Measurements from ENCODE around the gene CMC4. TPM values are rescaled to one million over a fixed set of nuclear protein-coding genes. Genes with fewer than 3 reads are reported as not detected.

CMC4 gene
- total RNA-seq, 1 experiment from 2014 or later, result 13.0 TPM

GRCh38 chrX:155065035-155065734 is 5.8 kb downstream of the CMC4 start:
- H3K36me3 ChIP-seq (ENCODE audit: control insufficient read depth, insufficient read depth, low read length), result peaks cover 11% of the 10 kb centered on the region
- TF ChIP-seq TCF7L2 (IDR thresholded peaks at IDR 0.05; ENCODE audit: low read depth, low read length), result no peak
- no peak for TF ChIP-seq REST (IDR thresholded peaks at IDR 0.05; ENCODE audit: insufficient read depth in 1 of 2, low read depth in 2 of 2, low read length in 1 of 2)
- no peak for TF ChIP-seq POLR2AphosphoS5 (IDR thresholded peaks at IDR 0.05; ENCODE audit: low read depth, low read length)
- TF ChIP-seq CTCF (IDR thresholded peaks at IDR 0.05), result no peak
- no peak for TF ChIP-seq SIN3A (IDR thresholded peaks at IDR 0.05; ENCODE audit: borderline replicate concordance, insufficient read depth, low read depth, low read length)
- intact Hi-C loops (cut with micrococcal nuclease; ENCODE audit: unreplicated experiment), result no loop called here
- H3K4me1 ChIP-seq (ENCODE audit: control insufficient read depth, insufficient read depth, low read length), result peaks cover 19% of the 10 kb centered on the region
- BruUV-seq (replicated peaks), result no TSS peak
- H3K27ac ChIP-seq (ENCODE audit: low read length), result no peak overlapping the region
- H3K27me3 ChIP-seq (ENCODE audit: control insufficient read depth, insufficient read depth, low read length), result no peaks in the 10 kb centered on the region
- ATAC-seq (no peak), DNase-seq (ENCODE audit: low read depth, low spot score) (no peak)
- H3K9me3 ChIP-seq (ENCODE audit: control insufficient read depth, insufficient read depth, low read depth, low read length), result no peaks in the 10 kb centered on the region
- H3K4me3 ChIP-seq (ENCODE audit: low read depth in 2 of 2, low read length in 2 of 2), result no peak overlapping the region
- ChIA-PET POLR2A (no interaction called here), CTCF (no interaction called here)
- in situ Hi-C loops (cut with HindIII; ENCODE audit: low pct_unique_long_range_greater_than_20kb, low sequenced_read_pairs), result no loop called here

GRCh38 chrX:155061760-155062159 is 9.2 kb downstream of the CMC4 start:
- Histone ChIP-seq H3K27me3 (ENCODE audit: control insufficient read depth, insufficient read depth, low read length) (no peaks in the 10 kb centered on the region), H3K9me3 (ENCODE audit: control insufficient read depth, insufficient read depth, low read depth, low read length) (no peaks in the 10 kb centered on the region), H3K4me1 (ENCODE audit: control insufficient read depth, insufficient read depth, low read length) (peaks cover 6% of the 10 kb centered on the region), H3K27ac (ENCODE audit: low read length) (no peak overlapping the region), H3K4me3 (ENCODE audit: low read depth in 2 of 2, low read length in 2 of 2) (no peak overlapping the region), H3K36me3 (ENCODE audit: control insufficient read depth, insufficient read depth, low read length) (peaks cover 11% of the 10 kb centered on the region)
- intact Hi-C loops (cut with micrococcal nuclease; ENCODE audit: unreplicated experiment) (no loop called here), in situ Hi-C loops (cut with HindIII; ENCODE audit: low pct_unique_long_range_greater_than_20kb, low sequenced_read_pairs) (no loop called here)
- DNase-seq (ENCODE audit: low read depth, low spot score) (no peak), ATAC-seq (no peak)
- POLR2A ChIA-PET, result no interaction called here
- CTCF ChIA-PET, result interaction anchor here (1.1 to 1.2 kb wide), 2 partner anchors 144 to 155 kb away, joined by 3 to 9 read pairs; no protein-coding TSS in a partner anchor
- no TSS peak for BruUV-seq (replicated peaks)
- TF ChIP-seq CTCF (IDR thresholded peaks at IDR 0.05) (no peak), REST (IDR thresholded peaks at IDR 0.05; ENCODE audit: insufficient read depth in 1 of 2, low read depth in 2 of 2, low read length in 1 of 2) (no peak), SIN3A (IDR thresholded peaks at IDR 0.05; ENCODE audit: borderline replicate concordance, insufficient read depth, low read depth, low read length) (no peak), POLR2AphosphoS5 (IDR thresholded peaks at IDR 0.05; ENCODE audit: low read depth, low read length) (no peak), TCF7L2 (IDR thresholded peaks at IDR 0.05; ENCODE audit: low read depth, low read length) (no peak)

All from Panc1 (cell line).